ENCODE results near the gene SNX11.

Gene SNX11

DNA sequence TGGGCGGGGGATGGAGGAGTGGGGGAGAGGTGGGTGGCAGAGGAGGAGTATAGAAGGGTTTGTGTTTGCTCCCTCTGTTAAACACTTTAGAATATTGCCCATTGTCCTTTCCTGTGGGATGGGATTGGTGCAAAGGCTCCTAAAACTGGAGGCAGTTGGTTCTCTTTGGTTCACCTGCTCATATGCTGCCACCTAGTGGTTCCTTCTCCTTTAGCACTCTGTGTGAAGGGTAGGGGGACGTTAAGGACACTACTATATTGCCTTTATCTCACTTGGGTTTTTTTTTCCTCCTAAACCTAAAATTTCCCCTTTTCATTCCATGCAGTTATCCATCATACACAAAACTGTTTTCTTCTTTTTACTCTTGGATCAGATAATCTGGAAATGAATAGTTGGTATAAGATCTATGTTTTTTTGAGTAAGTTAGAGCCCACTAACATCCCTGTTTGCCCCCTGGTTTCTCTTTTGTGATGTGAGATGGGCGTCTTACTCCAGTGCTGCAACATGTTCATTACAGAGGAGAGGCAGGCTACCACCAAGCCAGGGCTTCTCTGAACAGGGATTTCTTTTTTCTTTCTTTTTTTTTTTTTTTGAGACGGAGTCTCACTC, 23.8 kb downstream of the SNX11 start:
- DNase-seq (ENCODE audit: low read depth in 2 of 2): peak; percentile 38 to 40

DNA sequence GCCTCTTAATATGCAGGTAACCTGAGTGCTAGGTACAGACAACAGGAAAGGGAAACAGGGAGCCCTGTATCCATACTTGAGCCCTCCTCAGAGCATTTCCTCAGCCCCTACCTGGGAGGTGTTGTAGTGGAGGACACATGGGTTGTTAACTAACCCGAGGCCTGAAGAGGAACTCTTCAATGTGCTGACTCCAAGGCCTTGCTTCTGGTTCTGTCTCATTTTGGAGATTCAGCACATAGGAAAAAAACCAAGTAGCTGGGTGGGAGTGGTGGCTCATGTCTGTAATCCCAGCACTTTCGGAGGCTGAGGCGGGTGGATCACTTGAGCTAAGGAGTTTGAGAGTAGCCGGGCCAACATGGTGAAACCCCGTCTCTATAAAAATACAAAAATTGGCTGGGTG, 24.8 kb downstream of the SNX11 start:
- DNase-seq (ENCODE audit: low read depth in 2 of 2): no peak

DNA sequence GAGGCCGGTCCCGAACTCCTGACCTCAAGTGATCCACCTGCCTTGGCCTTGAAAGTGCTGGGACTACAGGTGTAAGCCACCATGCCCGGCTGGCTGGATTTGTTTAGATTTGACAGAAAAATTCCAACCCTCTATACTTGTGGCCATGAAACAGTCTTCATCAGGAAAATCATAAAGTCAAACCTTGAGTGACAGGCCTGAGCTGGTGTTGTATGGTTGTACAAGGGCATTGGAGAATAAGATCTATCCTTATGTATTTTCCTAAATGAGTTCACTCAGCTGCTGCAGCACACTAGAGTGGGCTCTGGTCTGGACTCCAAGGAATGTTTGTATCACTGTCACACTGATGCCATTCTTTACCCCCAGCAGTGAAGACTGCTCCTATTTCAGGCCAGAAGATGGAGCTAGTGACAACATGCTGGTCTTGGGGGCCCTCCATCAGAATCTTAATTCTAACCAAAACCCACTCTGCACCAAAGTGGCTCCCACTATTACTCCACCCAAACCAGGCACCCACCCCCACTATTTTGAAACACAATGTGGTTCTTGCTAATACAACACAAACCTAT, 27.4 kb downstream of the SNX11 start:
- DNase-seq (ENCODE audit: low read depth in 2 of 2): no peak

DNA sequence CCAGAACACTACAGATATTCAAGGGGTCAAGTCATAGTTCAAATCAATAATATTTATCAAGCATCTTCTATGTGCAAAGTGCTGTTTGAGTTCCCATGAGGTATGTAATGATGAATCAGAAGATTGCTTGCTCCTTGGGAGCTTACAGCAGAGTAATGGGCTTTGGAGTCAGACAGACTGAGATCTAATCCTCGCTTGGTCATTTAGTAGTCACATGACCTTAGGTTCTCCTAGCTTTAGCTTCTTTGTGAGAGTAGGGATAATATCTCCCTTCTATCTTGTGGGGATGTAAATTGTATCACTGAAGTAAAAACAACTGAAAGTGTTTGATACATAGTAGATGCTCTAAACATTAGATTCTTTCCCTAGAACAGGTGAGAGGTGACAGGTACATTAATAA, 30.1 kb downstream of the SNX11 start:
- no peak for DNase-seq (ENCODE audit: low read depth in 2 of 2)

DNA sequence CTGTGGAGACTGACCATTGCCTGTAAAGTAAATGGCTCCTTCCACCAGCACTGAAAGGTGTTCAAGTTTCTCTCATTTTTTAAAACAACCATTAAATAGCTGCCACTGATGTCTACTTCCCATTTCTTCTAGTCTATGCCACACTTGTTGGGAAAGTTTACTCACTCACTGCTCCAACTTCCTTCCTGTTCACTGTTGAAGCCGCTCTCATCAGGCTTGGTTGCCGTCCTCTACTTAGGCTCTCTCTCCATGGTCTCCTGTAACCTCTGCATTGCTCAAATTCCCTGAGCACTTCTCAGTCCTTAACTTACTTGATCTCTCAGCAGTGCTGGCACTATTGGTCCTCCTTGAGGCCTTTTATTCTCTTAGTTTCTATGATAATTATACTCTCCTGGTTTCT, 32.4 kb downstream of the SNX11 start:
- no peak for DNase-seq (ENCODE audit: low read depth in 2 of 2)

DNA sequence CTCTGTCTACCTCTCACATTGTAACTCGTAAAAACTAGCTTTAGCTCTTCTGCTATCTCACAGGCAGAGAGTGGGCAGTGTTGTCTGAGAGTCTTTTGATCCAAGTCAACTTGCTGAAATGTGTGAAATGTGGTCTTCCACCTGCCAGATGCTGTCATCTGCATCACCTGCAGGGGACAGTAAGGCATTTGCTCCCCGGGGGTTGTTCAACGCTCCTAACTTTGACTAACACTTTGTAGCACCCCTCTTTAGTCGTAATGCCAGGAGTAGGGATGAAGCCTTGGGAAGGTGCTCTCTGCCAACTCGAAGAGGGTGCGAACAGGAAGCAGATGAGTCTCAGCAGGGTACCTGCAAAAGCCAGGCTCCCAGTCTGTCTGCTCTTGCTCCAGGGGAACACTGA, 36.1 kb downstream of the SNX11 start:
- no peak for DNase-seq (ENCODE audit: low read depth in 2 of 2)

DNA sequence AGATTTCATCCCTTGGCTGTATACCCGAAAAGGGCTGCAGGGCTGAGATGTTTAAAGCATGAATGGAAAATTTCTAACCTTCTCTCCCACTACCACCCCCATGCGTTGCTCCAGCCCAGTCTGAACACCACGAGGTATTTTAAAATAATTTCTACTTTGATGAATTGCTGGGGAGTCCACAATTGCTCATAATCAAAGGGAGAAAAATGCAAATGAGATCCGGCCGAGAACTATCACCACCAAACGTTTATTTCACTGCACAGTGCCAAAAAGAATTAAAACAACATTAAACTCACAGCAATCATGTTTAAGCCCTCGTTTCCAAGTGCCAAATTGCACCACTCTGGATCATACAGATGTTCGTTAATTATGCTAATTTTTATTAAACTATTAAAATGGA, 36.7 kb downstream of the SNX11 start:
- no peak for DNase-seq (ENCODE audit: low read depth in 2 of 2)

DNA sequence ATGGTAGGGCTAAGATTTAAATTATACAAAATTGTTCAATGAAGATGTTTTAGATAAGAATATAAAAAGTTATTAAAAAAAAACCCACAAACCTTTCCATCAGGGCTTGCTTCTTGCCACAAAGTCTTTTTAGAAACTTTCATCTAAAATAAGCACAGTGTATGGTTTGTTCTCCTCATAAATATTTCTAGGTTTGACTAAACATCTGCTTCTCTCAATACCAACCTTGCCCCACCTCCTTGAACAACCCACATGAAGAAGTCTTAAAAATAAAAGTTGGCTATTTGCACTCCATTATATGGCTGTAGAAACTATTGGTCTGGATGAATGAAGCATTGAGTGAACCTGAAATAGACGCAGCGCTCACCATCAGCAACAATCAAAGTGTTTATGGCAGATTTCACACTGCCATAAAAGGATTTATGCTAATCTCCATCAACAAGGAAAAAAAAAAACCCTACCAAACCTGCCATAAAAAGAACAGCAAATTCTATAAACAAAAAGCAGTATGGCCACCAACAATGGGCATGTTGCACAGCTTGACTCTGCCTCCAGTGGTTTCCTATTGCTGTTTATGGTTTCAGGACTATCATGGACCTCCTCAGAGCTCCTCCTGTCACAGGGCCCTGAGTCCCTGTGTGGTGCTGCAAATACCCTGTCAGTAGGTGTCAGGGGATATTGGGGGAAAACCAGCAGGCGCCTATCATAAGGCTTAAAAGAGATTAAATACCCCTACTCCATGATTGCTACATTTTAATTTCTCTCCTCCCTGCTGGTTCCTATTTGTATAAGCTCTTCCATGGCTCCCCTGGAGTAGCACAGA, 37.6 kb downstream of the SNX11 start:
- no peak for DNase-seq (ENCODE audit: low read depth in 2 of 2)

DNA sequence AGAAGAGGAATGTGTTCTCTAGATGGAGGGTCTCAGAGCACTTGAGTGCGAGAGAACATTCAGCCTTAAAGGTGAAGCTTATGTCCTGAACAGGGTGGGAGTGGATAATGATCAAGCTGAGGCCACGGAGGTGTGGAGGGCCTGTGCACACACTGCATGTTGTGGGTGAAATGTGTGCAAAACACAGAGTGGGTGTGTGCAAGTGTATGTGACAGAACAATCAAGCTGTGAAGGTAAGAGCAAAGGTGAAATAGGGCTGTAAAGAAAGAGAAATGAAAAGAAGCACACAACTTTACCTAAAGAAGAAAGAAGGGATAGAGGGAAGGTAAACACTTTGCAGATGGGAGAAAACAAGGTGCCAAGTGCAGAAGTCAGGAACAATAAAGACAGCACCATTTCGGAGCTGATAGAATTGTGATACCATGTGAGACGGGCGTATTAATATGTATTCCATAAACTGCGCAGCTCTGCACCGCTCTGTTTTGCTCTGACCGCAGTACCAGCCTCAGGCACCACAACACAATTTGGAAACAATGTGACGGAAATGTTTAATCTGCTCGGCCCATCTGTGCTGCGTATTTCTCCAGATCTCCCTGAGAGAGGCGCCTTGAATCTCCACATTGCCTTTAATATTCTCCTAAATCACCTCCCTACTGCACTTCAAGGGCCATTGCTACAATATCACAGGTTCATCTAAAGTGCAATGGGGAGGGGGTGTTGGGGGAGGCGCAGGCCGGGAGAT, 40.6 kb downstream of the SNX11 start:
- no peak for DNase-seq (ENCODE audit: low read depth in 2 of 2)

DNA sequence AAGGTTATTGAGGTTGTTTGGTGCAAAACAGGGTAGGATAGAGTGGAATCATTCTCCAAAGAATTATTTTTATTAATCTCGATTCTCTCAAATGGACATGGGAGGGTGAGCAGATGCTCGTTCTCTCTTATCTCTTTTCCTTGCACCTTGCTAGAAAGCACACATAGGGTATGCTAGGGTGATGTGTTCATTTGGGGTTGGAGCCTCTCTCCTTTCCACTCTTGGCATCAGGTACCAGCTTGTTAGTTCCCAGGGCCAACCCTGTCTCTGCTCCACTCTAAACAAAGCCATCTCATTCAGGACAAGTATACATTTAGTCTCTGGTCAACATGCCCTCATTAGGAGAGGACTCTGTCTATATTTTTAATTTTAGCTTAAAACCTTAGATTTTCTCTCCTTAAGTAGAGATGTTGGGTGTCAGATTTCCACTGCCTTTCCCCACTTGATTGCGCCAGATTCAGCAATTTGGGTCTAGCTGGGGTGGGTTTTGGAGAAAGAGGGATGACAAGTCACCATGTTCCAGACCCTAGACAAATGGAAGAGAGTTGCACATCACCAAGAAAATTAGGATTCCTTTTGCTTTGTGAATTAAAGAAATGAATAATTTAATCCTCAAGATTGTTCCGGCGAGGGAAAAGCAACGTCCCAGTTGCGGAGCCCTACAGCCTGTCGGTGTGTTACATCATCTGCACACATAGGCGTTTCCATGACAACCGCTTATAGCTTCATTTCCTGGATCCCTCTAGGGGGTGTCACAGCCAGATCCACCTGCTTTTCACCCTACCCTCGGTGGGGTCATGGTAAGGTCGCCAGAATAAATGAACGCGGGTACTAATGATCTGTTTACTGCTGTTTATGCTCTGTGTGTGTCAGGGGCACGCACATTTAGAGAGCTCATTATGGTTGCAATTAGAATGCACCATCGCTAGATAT, 41.6 kb downstream of the SNX11 start:
- peak in 1 of 2 experiments; percentile 6 for DNase-seq (ENCODE audit: low read depth in 2 of 2)

DNA sequence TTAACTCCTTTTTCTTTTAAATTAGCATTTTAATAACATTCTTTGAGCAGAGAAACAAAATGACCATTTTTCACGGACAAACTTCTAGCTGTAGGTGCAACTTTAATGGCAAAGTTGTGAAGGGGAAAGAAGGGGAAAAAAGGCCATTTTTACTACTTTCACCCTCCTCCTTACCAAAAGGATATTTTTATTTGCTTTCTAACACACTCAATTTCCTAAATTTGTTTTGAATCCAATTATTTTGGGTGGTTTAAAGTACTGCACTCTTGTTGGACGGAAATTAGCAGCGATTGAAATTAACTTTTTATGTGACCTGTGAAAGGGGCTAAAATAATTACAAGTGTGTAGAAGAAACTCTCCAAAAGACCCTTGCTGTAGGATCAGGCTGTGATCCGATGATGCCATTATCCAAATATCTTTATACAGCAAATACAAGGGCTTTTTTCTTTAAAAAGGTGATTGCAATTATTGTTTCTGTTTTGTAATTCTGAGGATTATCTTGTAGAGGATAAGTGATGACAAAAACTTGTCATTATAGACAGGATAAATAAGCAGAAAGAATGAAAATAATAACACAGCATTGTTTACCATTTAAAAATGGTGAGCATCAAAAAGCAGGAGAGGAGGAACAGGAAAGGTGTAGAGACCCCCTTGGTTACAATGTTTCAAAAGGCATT, 42.4 kb downstream of the SNX11 start:
- no peak for DNase-seq (ENCODE audit: low read depth in 2 of 2)

DNA sequence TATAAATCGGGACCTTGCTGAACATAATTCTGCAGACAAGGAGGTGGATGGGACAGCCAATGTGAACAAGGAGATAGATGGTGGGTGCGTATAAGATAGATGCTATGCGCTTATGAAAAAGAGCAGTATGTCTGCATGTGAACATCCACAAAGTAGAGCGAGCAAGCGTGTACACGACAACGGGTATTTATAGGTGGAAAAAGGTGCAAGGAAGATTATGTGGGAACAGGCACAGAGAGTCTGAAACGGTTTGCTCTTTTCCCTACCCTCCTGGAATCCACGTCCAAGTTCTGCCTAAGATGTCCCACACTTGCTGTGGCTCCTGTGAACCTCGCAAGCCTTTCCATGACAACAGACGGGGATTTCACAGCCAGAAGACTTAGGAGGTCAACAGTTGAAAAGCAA, 43.0 kb downstream of the SNX11 start:
- no peak for DNase-seq (ENCODE audit: low read depth in 2 of 2)

DNA sequence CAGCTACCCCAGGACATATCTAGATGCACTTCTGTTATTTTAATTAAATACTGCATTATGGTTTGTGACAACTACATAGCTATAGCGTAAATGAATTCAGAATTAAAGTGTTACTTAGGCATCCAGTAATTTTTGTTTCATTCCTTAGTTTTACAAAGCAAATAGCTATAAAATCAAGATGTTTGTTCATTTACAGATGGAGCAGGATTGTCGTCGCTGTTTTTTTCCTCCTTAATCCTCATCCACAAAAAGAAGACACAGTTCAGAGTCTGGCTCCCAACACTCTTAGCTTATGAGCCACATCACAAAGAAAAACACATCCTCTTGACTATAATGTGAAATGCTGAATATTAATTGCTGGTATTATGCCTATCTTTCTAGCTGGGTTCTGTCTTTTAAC, 43.7 kb downstream of the SNX11 start:
- no peak for DNase-seq (ENCODE audit: low read depth in 2 of 2)

DNA sequence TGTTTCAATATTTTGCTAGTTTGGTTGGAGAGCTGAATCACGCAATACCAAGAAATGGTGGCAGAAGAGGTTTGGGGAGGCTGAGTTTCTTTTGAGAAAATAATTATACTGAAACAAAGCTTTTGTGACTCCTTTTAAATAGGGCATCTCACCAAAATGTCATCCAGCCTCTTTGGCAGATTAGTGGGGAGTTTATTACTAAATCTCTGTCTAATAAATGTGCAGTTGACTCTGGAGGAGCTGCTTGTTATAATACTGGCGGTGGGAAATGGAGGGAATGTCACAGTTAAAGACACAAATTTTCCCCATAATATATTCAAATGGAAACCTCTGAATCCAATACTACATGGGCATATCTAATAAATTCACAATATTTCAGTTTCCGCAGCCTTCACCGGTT, 44.7 kb downstream of the SNX11 start:
- DNase-seq (ENCODE audit: low read depth in 2 of 2): no peak

DNA sequence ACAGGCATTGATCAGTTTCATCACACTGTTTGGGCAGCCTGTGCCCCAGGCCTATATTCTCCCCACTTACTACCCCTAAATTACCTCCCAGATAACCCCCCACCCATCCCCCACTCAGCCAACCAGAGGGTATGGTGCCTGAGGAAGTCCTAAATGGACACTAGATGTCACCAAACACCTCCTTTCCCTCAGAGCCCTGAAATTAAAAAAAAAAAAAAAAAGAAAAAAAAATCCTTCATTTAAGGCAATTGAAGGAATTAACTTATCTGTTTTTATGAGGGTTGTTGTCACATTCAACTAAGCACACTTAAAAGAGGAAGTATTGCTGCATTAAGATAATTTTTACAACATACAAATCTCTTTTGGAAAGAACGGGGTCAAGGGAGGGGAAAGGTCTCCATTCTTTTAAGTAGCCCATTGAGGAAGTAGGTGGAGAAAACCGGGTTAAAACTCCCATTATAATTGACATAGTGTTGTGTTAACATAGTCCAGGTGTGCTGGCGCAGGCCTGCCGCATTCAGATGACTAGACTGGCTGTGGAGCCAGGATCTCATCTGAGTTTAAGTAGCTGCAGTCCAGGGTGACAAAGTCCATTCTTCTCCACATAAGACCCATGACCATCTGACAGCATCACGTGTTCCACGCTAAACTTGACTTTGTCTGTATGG, 46.3 kb downstream of the SNX11 start:
- peak in 1 of 2 experiments; percentile 5 for DNase-seq (ENCODE audit: low read depth in 2 of 2)

DNA sequence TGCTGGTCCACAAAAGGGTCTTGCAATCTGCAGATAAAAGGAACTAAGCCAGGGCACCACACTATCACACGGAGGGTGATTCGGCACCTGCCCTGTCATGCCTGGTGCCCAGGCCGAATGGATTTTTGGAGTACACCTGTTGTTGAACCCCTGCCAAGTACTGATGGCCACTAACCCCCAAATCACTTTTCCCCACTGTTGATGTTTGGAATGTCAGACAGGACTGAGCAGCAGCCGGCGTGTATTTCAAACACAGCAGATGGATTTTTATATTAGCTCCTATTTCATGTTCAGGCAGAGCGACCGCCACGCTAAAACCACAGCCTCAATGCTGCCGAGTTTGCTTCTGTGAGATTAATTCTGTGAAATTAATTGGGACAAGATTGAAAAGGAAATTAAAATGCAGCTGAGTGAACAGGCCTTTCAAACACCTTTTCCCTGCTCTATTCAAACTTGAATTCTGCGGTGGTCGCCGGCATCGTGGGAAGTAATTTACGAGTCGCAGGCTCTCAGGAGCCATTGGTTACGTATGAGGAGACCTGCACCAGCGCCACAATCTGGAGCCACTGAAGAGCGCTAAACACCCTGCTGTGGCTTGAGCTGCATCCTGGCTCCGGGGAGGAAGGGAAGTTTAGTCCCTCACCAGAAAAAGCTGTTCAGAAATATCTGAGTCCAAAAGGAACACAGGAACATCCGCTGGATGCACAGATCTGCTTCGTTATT, 48.5 kb downstream of the SNX11 start:
- DNase-seq (ENCODE audit: low read depth in 2 of 2): no peak

DNA sequence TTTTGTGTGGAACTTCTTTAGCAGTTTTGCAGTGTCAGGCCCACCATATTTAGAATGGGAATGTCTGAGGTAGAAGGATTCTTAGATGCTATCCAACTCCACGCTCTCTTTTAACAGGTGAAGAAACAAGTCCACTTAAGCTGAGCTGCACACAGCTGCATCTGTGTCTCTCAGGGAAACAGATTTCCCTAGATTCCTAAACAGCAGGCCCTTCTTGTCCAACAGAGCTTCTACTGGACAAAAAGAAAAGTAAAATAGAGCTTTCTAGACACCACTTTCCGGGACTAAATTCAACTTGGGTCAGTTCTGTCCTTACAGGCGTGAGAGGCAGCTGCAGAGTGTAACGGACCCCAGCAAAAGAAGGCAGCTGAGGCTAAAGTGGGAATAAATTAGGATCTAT, 51.7 kb downstream of the SNX11 start:
- DNase-seq (ENCODE audit: low read depth in 2 of 2): no peak

DNA sequence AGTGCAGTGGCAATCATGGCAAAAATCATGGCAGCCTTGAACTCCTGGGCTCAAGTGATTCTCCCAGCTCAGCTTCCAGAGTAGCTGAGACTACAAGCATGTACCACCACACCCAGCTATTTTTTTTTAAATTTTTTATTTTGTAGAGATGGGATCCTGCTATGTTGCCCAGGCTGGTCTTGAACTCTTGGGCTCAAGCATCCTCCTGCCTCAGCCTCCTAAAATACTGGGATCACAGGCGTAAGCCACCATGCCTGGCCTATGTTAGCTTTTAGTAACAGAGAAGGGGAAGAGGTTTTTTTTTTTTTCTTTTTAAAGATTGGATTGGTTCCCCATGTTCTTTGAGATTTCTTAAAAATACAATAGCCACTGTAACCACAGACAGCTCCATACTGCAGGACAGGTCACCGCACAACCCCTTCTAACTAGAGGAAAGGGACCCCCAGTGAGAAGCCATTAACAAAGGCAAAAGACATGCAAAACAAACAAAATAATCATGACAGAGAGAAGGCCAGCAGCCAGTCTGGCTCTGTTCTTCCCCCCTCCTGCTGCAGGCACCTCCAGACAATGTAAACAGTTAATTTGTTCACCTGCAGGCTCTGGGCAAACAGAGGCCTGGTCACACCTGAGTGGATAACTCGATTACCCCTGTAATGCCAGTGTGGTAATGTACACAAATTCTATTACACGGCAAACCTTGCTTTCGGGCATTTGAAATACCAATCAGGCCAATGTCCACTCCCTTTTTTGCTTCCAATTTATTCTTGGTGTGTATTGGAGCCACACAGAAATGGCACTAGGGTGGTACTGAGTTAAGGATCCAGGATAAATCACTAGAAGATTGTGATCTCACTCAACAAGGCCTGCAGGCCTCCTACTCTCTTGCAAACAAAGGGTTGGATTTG, 52.9 kb downstream of the SNX11 start:
- no peak for DNase-seq (ENCODE audit: low read depth in 2 of 2)
